H1 (cell line): ENCODE data around the gene AMBP. TPM values are rescaled to one million over a fixed set of nuclear protein-coding genes. Genes with fewer than 3 reads are reported as not detected.

Experiments
- CTCF ChIA-PET: fragments of 300-600 bp; sonication (Branson Sonifier 250); formaldehyde crosslinking; loops from one replicate; lab custom pipeline; 2021; ENCODE audit not compliant: partially characterized antibody; lab: Charles Lee
- POLR2A ChIA-PET: fragments of 300-600 bp; sonication (Branson Sonifier 250); formaldehyde crosslinking; loops from one replicate; lab custom pipeline; 2021; ENCODE audit warnings: inconsistent platforms; ENCODE audit not compliant: partially characterized antibody; lab: Charles Lee
- DNase-seq, 2 experiments: peaks; one replicate each; pipeline versions ENCODE4 v3.0.0 to v3.0.0-alpha.2; 2010 to 2022; ENCODE audit warnings: low spot score in 2 of 2, low read depth in 1 of 2, mixed read lengths in 1 of 2
- FAIRE-seq: peaks from 2 replicates; lab custom pipeline; 2011; peaks lifted over from hg19 to GRCh38; lab: Jason Lieb, UNC
- H2AFZ ChIP-seq: 2 replicates; pipeline ENCODE4 v1.8.1; 2012; ENCODE audit warnings: low read length, inconsistent platforms
- H2AK5ac ChIP-seq: 2 replicates; pipeline ENCODE4 v1.6.1; 2013; ENCODE audit warnings: low read depth, low read length
- H2BK120ac ChIP-seq: replicated peaks from 2 replicates; pipeline ENCODE3; 2013; ENCODE audit warnings: low read depth, low read length, inconsistent platforms
- H2BK12ac ChIP-seq: 2 replicates; pipeline ENCODE4 v1.6.1; 2013; ENCODE audit warnings: low read depth, low read length
- H2BK15ac ChIP-seq: 2 replicates; pipeline ENCODE4 v1.6.1; 2013; ENCODE audit warnings: low read length
- H2BK20ac ChIP-seq: 2 replicates; pipeline ENCODE4 v1.6.1; 2013; ENCODE audit warnings: low read length
- H2BK5ac ChIP-seq: 2 replicates; pipeline ENCODE4 v1.6.1; 2013; ENCODE audit warnings: low read depth, low read length
- H3K14ac ChIP-seq: 2 replicates; pipeline ENCODE4 v1.6.1; 2013; ENCODE audit warnings: inconsistent platforms; ENCODE audit not compliant: insufficient read length
- H3K18ac ChIP-seq: 2 replicates; pipeline ENCODE4 v1.6.1; 2013; ENCODE audit warnings: low read length; ENCODE audit errors: extremely low read depth
- H3K23ac ChIP-seq: 2 replicates; pipeline ENCODE4 v1.6.1; 2013; ENCODE audit warnings: inconsistent platforms; ENCODE audit not compliant: insufficient read length
- H3K23me2 ChIP-seq: 2 replicates; pipeline ENCODE4 v1.6.1; 2013; ENCODE audit warnings: low read depth, low read length
- H3K27ac ChIP-seq: 2 replicates; pipeline ENCODE4 v1.6.1; 2011; ENCODE audit warnings: low read depth, low read length, inconsistent platforms
- H3K27me3 ChIP-seq, 4 experiments: replicated peaks in 1 of 4; 1 replicate in 1 of 4; 2 replicates in 3 of 4; pipeline versions ENCODE4 v1.6.1 to v1.8.1; 2011 to 2013; ENCODE audit warnings: low read length in 3 of 4, mild to moderate bottlenecking in 3 of 4, inconsistent platforms in 2 of 4, mixed read lengths in 2 of 4, moderate library complexity in 1 of 4; ENCODE audit not compliant: control insufficient read depth in 3 of 4, insufficient read depth in 3 of 4; ENCODE audit errors: extremely low read depth in 1 of 4
- H3K36me3 ChIP-seq, 4 experiments: 2 replicates each; pipeline versions ENCODE4 v1.6.1 to v1.8.1; 2011 to 2013; ENCODE audit warnings: mild to moderate bottlenecking in 4 of 4, low read length in 3 of 4, moderate library complexity in 2 of 4, control low read depth in 1 of 4, inconsistent platforms in 1 of 4; ENCODE audit not compliant: insufficient read depth in 4 of 4, control insufficient read depth in 2 of 4
- H3K4ac ChIP-seq: replicated peaks from 2 replicates; pipeline ENCODE3; 2013; ENCODE audit warnings: low read length, low read depth, mixed read lengths, inconsistent platforms; ENCODE audit not compliant: insufficient read length
- H3K4me1 ChIP-seq, 4 experiments: replicated peaks in 1 of 4; 1 replicate in 1 of 4; 2 replicates in 3 of 4; pipeline versions ENCODE4 v1.6.1 to v1.8.1; 2011 to 2013; ENCODE audit warnings: low read length in 3 of 4, inconsistent platforms in 2 of 4, mixed read lengths in 1 of 4; ENCODE audit not compliant: insufficient read depth in 4 of 4, control insufficient read depth in 3 of 4
- H3K4me2 ChIP-seq, 2 experiments: 2 replicates each; pipeline versions ENCODE4 v1.6.1 to v1.8.1; 2011 to 2013; ENCODE audit warnings: low read depth in 2 of 2, low read length in 2 of 2, control low read depth in 1 of 2, inconsistent platforms in 1 of 2, mild to moderate bottlenecking in 1 of 2; ENCODE audit not compliant: insufficient read depth in 1 of 2
- H3K4me3 ChIP-seq, 4 experiments: fragments of 200-600, 300-600 bp in 1 of 4; sonication (generic), shearing (Covaris generic), sonication (Bioruptor Twin) in 1 of 4; 2 replicates each; pipeline versions ENCODE4 v1.5.1 to v1.8.1; 2011 to 2016; ENCODE audit warnings: low read length in 4 of 4, low read depth in 3 of 4, control low read depth in 2 of 4, inconsistent platforms in 2 of 4, mild to moderate bottlenecking in 2 of 4, mixed read lengths in 1 of 4, moderate library complexity in 1 of 4; ENCODE audit not compliant: insufficient read depth in 2 of 4; ENCODE audit errors: extremely low read depth in 1 of 4
- H3K56ac ChIP-seq: replicated peaks from 2 replicates; pipeline ENCODE3; 2013; ENCODE audit warnings: low read depth, mild to moderate bottlenecking, mixed read lengths, low read length, inconsistent platforms; ENCODE audit not compliant: insufficient read length
- H3K79me1 ChIP-seq: 2 replicates; pipeline ENCODE4 v1.6.1; 2013; ENCODE audit warnings: low read depth, low read length, control low read depth
- H3K79me2 ChIP-seq, 2 experiments: 2 replicates each; pipeline versions ENCODE4 v1.6.1 to v1.8.1; 2012 to 2013; ENCODE audit warnings: low read length in 2 of 2, mild to moderate bottlenecking in 2 of 2, inconsistent platforms in 1 of 2; ENCODE audit not compliant: insufficient read depth in 2 of 2, control insufficient read depth in 1 of 2
- H3K9ac ChIP-seq, 4 experiments: replicated peaks in 1 of 4; 1 replicate in 1 of 4; 2 replicates in 3 of 4; pipeline versions ENCODE4 v1.6.1 to v1.8.1; 2011 to 2013; ENCODE audit warnings: low read depth in 3 of 4, low read length in 3 of 4, control low read depth in 2 of 4, mild to moderate bottlenecking in 2 of 4, moderate library complexity in 2 of 4, inconsistent platforms in 1 of 4; ENCODE audit errors: extremely low read depth in 1 of 4
- H3K9me3 ChIP-seq, 2 experiments: 2 replicates each; pipeline versions ENCODE4 v1.6.1 to v1.8.1; 2012 to 2013; ENCODE audit warnings: mild to moderate bottlenecking in 2 of 2, moderate library complexity in 2 of 2, control low read depth in 1 of 2, inconsistent platforms in 1 of 2, low read depth in 1 of 2, low read length in 1 of 2, mixed read lengths in 1 of 2; ENCODE audit not compliant: insufficient read depth in 2 of 2
- H4K20me1 ChIP-seq, 2 experiments: replicated peaks in 1 of 2; 2 replicates each; pipeline versions ENCODE3 to v1.8.1; 2011 to 2013; ENCODE audit warnings: inconsistent platforms in 2 of 2, low read length in 2 of 2, mild to moderate bottlenecking in 1 of 2; ENCODE audit not compliant: insufficient read depth in 2 of 2, control insufficient read depth in 1 of 2
- H4K5ac ChIP-seq: 2 replicates; pipeline ENCODE4 v1.6.1; 2013; ENCODE audit warnings: low read length, low read depth, mixed read lengths, inconsistent platforms; ENCODE audit not compliant: insufficient read length
- H4K8ac ChIP-seq: 2 replicates; pipeline ENCODE4 v1.8.0; 2013; ENCODE audit warnings: mild to moderate bottlenecking, moderate library complexity, low read length, inconsistent platforms; ENCODE audit not compliant: insufficient read depth; ENCODE audit errors: extremely low read depth
- H4K91ac ChIP-seq: replicated peaks from 2 replicates; pipeline ENCODE3; 2013; ENCODE audit warnings: low read length, mixed read lengths, inconsistent platforms; ENCODE audit not compliant: insufficient read length
- PHF8 ChIP-seq: fragments of 200-600 bp; sonication (generic); conservative IDR thresholded peaks from 2 replicates; pipeline ENCODE4 v1.7.1; 2012; ENCODE audit warnings: low read depth, mild to moderate bottlenecking, inconsistent platforms, low read length, moderate library complexity
- SP4 ChIP-seq: IDR thresholded peaks from 2 replicates; pipeline ENCODE4 v1.6.1; 2012; ENCODE audit warnings: low read length, inconsistent platforms
- WGBS, 2 experiments: shearing (Covaris generic) in 1 of 2; methylation state at CpG; one replicate each; pipeline versions ENCODE4 v1.1.6 to v1.1.7; 2013 to 2015; ENCODE audit warnings: low lambda C conversion rate in 2 of 2, mixed read lengths in 2 of 2, inconsistent platforms in 1 of 2, low coverage in 1 of 2, missing lambda C conversion rate in 1 of 2; ENCODE audit not compliant: insufficient replicate concordance in 2 of 2, insufficient coverage in 1 of 2, insufficient read length in 1 of 2; ENCODE audit errors: extremely low coverage in 1 of 2, missing lambda C conversion rate in 1 of 2; 5-methylcytosine and 5-hydroxymethylcytosine counted together
- polyA plus RNA-seq, 7 experiments: library from polyadenylated mRNA; depleted of rRNA in 3 of 7; stranded (reverse) in 5 of 7; unstranded in 2 of 7; fragments of >200 nt in 5 of 7; fragments of 200-250 nt in 2 of 7; gene quantifications; 1 replicate in 5 of 7; 2 replicates in 1 of 7; 4 replicates in 1 of 7; pipeline versions ENCODE4 v1.2.1 to v1.2.3, GENCODE V29; 2011 to 2013; ENCODE audit warnings: missing spikeins in 2 of 7, mixed read lengths in 2 of 7
- total RNA-seq: library from RNA; stranded (reverse); fragmentation: NEBNext Ultra II Directional; extraction: Animal tissue kit (Norgen Biotek cat#: 25700); gene quantifications from 2 replicates; pipeline ENCODE4 v1.2.1, GENCODE V29; 2021

The AMBP gene
- total and polyA plus RNA-seq, 2 of the 8 experiments (the other 6 are each of a cell fraction or from before 2014, with no cell fraction given) = 3.0 to 4.0 TPM

DNA sequence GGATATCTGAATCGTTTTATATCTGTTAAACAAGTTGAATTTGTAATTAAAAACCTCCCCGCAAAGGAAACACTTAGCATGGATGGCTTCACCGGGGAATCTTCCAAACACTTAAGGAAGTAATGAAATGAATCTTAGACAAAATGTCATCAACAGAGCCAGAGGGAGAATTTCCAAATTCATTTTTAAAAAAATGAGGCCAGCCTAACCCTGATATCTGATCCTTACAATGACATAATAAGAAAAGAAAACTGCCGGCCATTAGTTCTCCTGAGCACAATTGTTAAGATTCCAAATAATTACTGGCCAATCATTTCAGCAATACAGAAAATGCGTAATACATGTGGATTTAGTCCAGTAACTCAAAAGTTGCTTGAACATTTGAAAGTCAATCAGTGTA, 27.1 kb upstream of the AMBP start:
- Histone ChIP-seq H3K79me2 (no peaks in the 10 kb centered on the region), H3K9ac (no peak overlapping the region), H2BK5ac (no peak overlapping the region), H3K27ac (no peak overlapping the region), H4K91ac (no peak overlapping the region), H2BK15ac (no peak overlapping the region), H3K4ac (no peak overlapping the region), H3K4me2 (no peak overlapping the region), H3K14ac (no peak overlapping the region), H3K79me1 (no peaks in the 10 kb centered on the region), H2BK12ac (no peak overlapping the region), H3K36me3 (no peaks in the 10 kb centered on the region), H4K20me1 (no peaks in the 10 kb centered on the region), H3K9me3 (peaks cover 0 to 2% of the 10 kb centered on the region in 2 experiments; a peak in 1 of 4 replicates), H4K5ac (no peak overlapping the region), H2BK120ac (no peak overlapping the region), H3K23me2 (no peaks in the 10 kb centered on the region; the same call in 1 of the 2 replicates), H2BK20ac (no peak overlapping the region), H3K23ac (no peak overlapping the region), H2AK5ac (no peak overlapping the region), H3K56ac (no peak overlapping the region), H4K8ac (no peak overlapping the region)
- FAIRE-seq = no peak
- POLR2A ChIA-PET = no interaction called here
- CTCF ChIA-PET = interaction anchor here (0.7 to 17.7 kb wide), 6 partner anchors 9 to 185 kb away, joined by 4 to 206 read pairs (median 118); partner anchors contain the start of genes AMBP and COL27A1
- no peak for DNase-seq
- TF ChIP-seq SP4 (no peak), PHF8 (no peak)
- TF ChIP-seq, all 59 proteins: peak for 0
- Histone ChIP-seq H3K4me1 (peaks cover 0 to 9% (median 7%) of the 10 kb centered on the region in 4 experiments; a peak in 6 of 7 replicates), H3K18ac (no peak overlapping the region), H3K4me3 (no peak overlapping the region), H3K27me3 (peaks cover 0 to 14% (median 4%) of the 10 kb centered on the region in 4 experiments; a peak in 2 of 7 replicates), H2AFZ (no peak overlapping the region)
- 85% methylated on average over 5 of the region's 5 CpGs; no CpG with 5 or more reads in 1 of the 2 experiments for WGBS, 2 experiments
